ENCODE measurements around the gene PBX3.

DNA sequence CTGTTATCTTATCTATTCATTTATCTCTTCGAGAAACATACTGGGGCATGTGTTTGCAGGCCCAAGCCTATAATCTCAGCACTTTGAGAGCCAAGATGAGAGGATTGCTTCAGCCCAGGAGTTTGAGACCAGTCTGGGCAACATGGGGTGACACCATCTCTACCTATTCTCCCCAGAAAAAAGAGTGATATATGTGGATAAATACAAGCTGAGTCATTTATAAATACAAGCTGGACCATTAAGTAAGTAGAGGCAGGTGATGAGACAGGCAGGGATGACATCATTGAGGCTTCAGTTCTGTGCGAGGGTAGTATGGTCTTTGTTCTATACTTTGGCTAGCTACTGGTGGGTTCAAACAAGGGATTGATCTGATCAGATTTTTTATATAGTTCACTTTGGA is 25.6 kb downstream of the PBX3 start:
- TF ChIP-seq RAD21 (IDR thresholded peaks at IDR 0.05) (no peak), JUND (IDR thresholded peaks at IDR 0.05) (no peak), NR2F2 (IDR thresholded peaks at IDR 0.05) (no peak), EGR1 (IDR thresholded peaks at IDR 0.05; ENCODE audit: low read depth in 2 of 2) (no peak), HNF4G (IDR thresholded peaks at IDR 0.05) (no peak), YY1 (IDR thresholded peaks at IDR 0.05) (no peak), TAF1 (conservative IDR thresholded peaks at IDR 0.05) (no peak), SP1 (IDR thresholded peaks at IDR 0.05) (no peak), HNF4A (conservative IDR thresholded peaks at IDR 0.05) (no peak)
- TF ChIP-seq, protein P1, sequence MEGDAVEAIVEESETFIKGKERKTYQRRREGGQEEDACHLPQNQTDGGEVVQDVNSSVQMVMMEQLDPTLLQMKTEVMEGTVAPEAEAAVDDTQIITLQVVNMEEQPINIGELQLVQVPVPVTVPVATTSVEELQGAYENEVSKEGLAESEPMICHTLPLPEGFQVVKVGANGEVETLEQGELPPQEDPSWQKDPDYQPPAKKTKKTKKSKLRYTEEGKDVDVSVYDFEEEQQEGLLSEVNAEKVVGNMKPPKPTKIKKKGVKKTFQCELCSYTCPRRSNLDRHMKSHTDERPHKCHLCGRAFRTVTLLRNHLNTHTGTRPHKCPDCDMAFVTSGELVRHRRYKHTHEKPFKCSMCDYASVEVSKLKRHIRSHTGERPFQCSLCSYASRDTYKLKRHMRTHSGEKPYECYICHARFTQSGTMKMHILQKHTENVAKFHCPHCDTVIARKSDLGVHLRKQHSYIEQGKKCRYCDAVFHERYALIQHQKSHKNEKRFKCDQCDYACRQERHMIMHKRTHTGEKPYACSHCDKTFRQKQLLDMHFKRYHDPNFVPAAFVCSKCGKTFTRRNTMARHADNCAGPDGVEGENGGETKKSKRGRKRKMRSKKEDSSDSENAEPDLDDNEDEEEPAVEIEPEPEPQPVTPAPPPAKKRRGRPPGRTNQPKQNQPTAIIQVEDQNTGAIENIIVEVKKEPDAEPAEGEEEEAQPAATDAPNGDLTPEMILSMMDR (IDR thresholded peaks at IDR 0.05; ENCODE audit: low read depth, low read length, missing input control), result no peak
- TF ChIP-seq, protein P2, sequence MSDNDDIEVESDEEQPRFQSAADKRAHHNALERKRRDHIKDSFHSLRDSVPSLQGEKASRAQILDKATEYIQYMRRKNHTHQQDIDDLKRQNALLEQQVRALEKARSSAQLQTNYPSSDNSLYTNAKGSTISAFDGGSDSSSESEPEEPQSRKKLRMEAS (IDR thresholded peaks at IDR 0.05), result no peak
- TF ChIP-seq, protein P3, sequence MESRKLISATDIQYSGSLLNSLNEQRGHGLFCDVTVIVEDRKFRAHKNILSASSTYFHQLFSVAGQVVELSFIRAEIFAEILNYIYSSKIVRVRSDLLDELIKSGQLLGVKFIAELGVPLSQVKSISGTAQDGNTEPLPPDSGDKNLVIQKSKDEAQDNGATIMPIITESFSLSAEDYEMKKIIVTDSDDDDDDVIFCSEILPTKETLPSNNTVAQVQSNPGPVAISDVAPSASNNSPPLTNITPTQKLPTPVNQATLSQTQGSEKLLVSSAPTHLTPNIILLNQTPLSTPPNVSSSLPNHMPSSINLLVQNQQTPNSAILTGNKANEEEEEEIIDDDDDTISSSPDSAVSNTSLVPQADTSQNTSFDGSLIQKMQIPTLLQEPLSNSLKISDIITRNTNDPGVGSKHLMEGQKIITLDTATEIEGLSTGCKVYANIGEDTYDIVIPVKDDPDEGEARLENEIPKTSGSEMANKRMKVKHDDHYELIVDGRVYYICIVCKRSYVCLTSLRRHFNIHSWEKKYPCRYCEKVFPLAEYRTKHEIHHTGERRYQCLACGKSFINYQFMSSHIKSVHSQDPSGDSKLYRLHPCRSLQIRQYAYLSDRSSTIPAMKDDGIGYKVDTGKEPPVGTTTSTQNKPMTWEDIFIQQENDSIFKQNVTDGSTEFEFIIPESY (IDR thresholded peaks at IDR 0.05), result no peak
